Astrocyte (in vitro differentiated cells and primary cell): ENCODE results near the gene DFFB. TPM values are rescaled to one million over a fixed set of nuclear protein-coding genes. Genes with fewer than 3 reads are reported as not detected.

ENCODE experiments used
- DNase-seq: peaks from one replicate; pipeline ENCODE4 v3.0.0-alpha.2; 2010; ENCODE audit warnings: low read depth
- FAIRE-seq: peaks from 2 replicates; lab custom pipeline; 2011; peaks lifted over from hg19 to GRCh38; lab: Jason Lieb, UNC
- H2AFZ ChIP-seq: 2 replicates; pipeline ENCODE4 v1.6.0; 2012; ENCODE audit warnings: low read depth, low read length, inconsistent platforms
- H3K27ac ChIP-seq: 2 replicates; pipeline ENCODE4 v1.5.1; 2011; ENCODE audit warnings: low read depth, low read length, inconsistent platforms
- H3K27me3 ChIP-seq: 2 replicates; pipeline ENCODE4 v1.6.0; 2011; ENCODE audit warnings: low read length, inconsistent platforms; ENCODE audit not compliant: insufficient read depth
- H3K36me3 ChIP-seq: 2 replicates; pipeline ENCODE4 v1.5.1; 2011; ENCODE audit warnings: low read length, inconsistent platforms; ENCODE audit not compliant: insufficient read depth
- H3K4me1 ChIP-seq: 2 replicates; pipeline ENCODE4 v1.5.1; 2011; ENCODE audit warnings: low read length, inconsistent platforms; ENCODE audit not compliant: insufficient read depth
- H3K4me2 ChIP-seq: 2 replicates; pipeline ENCODE4 v1.6.0; 2012; ENCODE audit warnings: low read length, inconsistent platforms
- H3K4me3 ChIP-seq: 2 replicates; pipeline ENCODE4 v1.5.1; 2011; ENCODE audit warnings: low read depth, mild to moderate bottlenecking, low read length, inconsistent platforms; ENCODE audit not compliant: insufficient read depth
- H3K79me2 ChIP-seq: 2 replicates; pipeline ENCODE4 v1.6.0; 2012; ENCODE audit warnings: mild to moderate bottlenecking, low read length, inconsistent platforms; ENCODE audit not compliant: insufficient read depth
- H3K9ac ChIP-seq: 2 replicates; pipeline ENCODE4 v1.6.0; 2012; ENCODE audit warnings: mild to moderate bottlenecking, low read length, inconsistent platforms
- H3K9me3 ChIP-seq: 2 replicates; pipeline ENCODE4 v1.5.1; 2012; ENCODE audit warnings: low read depth, mild to moderate bottlenecking, low read length, inconsistent platforms; ENCODE audit not compliant: insufficient read depth
- H4K20me1 ChIP-seq: 2 replicates; pipeline ENCODE4 v1.6.0; 2012; ENCODE audit warnings: low read length, inconsistent platforms; ENCODE audit not compliant: insufficient read depth
- H3K27ac Mint-ChIP-seq: one replicate; pipeline ENCODE4 v1.8.0; 2021; ENCODE audit warnings: mild to moderate bottlenecking, mixed read lengths; ENCODE audit not compliant: unreplicated experiment
- H3K27me3 Mint-ChIP-seq: one replicate; pipeline ENCODE4 v1.8.0; 2021; ENCODE audit warnings: low read depth, mixed read lengths; ENCODE audit not compliant: unreplicated experiment
- H3K36me3 Mint-ChIP-seq: one replicate; pipeline ENCODE4 v1.8.0; 2021; ENCODE audit warnings: low read depth, mixed read lengths; ENCODE audit not compliant: unreplicated experiment
- H3K4me1 Mint-ChIP-seq: one replicate; pipeline ENCODE4 v1.8.0; 2021; ENCODE audit warnings: low read depth, mixed read lengths; ENCODE audit not compliant: unreplicated experiment
- H3K4me3 Mint-ChIP-seq: one replicate; pipeline ENCODE4 v1.8.0; 2021; ENCODE audit warnings: mild to moderate bottlenecking, moderate library complexity, mixed read lengths; ENCODE audit not compliant: unreplicated experiment
- H3K9me3 Mint-ChIP-seq: one replicate; pipeline ENCODE4 v1.8.0; 2021; ENCODE audit warnings: mild to moderate bottlenecking, mixed read lengths; ENCODE audit not compliant: unreplicated experiment
- EZH2 ChIP-seq: IDR thresholded peaks from 2 replicates; pipeline ENCODE4 v1.6.1; 2012; ENCODE audit warnings: mild to moderate bottlenecking, low read length, inconsistent platforms; ENCODE audit not compliant: insufficient read depth
- total RNA-seq: library from RNA; stranded (reverse); gene quantifications from 2 replicates; pipeline ENCODE4 v1.2.1, GENCODE V29; 2021
- TF ChIP-seq, protein P1 (sequence below): IDR thresholded peaks from 2 replicates; pipeline ENCODE4 v1.5.1; 2011; ENCODE audit warnings: low read depth, mild to moderate bottlenecking, inconsistent platforms, low read length, moderate library complexity; ENCODE audit not compliant: insufficient read depth

Gene DFFB
- total RNA-seq, 1 donor from 2014 or later = 7.4 TPM

DNA sequence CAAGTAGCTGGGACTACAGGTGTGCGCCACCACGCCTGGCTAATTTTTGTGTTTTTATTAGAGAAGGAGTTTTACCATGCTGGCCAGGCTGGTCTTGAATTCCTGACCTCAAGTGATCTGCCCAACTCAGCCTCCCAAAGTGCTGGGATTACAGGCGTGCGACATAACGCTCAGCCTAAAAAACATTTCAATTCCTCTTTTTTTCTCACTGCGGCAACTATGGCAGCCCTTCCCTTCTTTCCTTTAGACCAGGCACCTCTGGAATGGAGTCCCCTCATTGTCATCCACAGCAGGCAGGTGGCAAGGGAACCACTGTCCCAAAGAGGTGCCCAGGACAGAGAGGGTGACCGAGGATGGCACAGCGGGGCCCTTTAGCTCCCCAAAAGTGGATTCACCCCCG, 14.4 kb upstream of the DFFB start:
- H3K4me3 ChIP-seq = no peak overlapping the region
- H3K36me3 ChIP-seq = peaks cover 8% of the 10 kb centered on the region
- DNase-seq (no peak), FAIRE-seq (no peak)
- Mint-ChIP-seq H3K36me3 (peaks cover 19% of the 10 kb centered on the region), H3K27me3 (no peaks in the 10 kb centered on the region), H3K4me3 (no peak overlapping the region), H3K4me1 (no peaks in the 10 kb centered on the region), H3K27ac (no peak overlapping the region), H3K9me3 (no peaks in the 10 kb centered on the region)
- H3K79me2 ChIP-seq = no peaks in the 10 kb centered on the region
- no peak overlapping the region for H3K9ac ChIP-seq
- no peaks in the 10 kb centered on the region for H3K4me1 ChIP-seq
- no peak overlapping the region for H3K4me2 ChIP-seq
- H3K9me3 ChIP-seq = no peaks in the 10 kb centered on the region
- H3K27me3 ChIP-seq = no peaks in the 10 kb centered on the region
- no peaks in the 10 kb centered on the region for H4K20me1 ChIP-seq
- no peak overlapping the region for H3K27ac ChIP-seq
- H2AFZ ChIP-seq = no peak overlapping the region
- TF ChIP-seq EZH2 = no peak
- TF ChIP-seq, protein P1, sequence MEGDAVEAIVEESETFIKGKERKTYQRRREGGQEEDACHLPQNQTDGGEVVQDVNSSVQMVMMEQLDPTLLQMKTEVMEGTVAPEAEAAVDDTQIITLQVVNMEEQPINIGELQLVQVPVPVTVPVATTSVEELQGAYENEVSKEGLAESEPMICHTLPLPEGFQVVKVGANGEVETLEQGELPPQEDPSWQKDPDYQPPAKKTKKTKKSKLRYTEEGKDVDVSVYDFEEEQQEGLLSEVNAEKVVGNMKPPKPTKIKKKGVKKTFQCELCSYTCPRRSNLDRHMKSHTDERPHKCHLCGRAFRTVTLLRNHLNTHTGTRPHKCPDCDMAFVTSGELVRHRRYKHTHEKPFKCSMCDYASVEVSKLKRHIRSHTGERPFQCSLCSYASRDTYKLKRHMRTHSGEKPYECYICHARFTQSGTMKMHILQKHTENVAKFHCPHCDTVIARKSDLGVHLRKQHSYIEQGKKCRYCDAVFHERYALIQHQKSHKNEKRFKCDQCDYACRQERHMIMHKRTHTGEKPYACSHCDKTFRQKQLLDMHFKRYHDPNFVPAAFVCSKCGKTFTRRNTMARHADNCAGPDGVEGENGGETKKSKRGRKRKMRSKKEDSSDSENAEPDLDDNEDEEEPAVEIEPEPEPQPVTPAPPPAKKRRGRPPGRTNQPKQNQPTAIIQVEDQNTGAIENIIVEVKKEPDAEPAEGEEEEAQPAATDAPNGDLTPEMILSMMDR = no peak

DNA sequence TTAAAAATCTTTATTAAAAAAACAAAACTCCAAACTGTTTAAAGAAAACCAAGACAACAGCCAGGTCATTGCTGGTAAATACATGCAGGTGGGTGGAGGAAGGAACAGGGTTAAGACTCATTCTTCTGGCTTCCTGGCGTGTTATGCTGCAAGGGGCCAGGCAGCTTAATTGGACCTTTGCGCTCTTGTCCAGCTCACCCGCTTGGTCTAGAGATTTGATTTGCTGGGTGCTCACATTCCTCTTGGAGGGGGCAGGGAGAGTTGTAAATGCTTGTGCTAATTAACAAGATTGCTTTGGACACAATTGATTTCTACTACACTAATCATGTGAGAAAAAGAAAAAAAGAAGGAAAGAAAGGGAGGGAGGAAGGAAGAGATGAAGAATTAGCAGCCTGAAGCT, 10.7 kb upstream of the DFFB start:
- no peak for FAIRE-seq
- Histone ChIP-seq H3K9ac (no peak overlapping the region), H3K4me1 (no peaks in the 10 kb centered on the region), H3K4me2 (no peak overlapping the region), H3K27me3 (no peaks in the 10 kb centered on the region), H3K9me3 (no peaks in the 10 kb centered on the region), H4K20me1 (no peaks in the 10 kb centered on the region), H3K4me3 (no peak overlapping the region), H3K27ac (no peak overlapping the region), H3K36me3 (peaks cover 4% of the 10 kb centered on the region), H2AFZ (no peak overlapping the region), H3K79me2 (no peaks in the 10 kb centered on the region)
- Mint-ChIP-seq H3K4me3 (no peak overlapping the region), H3K27me3 (no peaks in the 10 kb centered on the region), H3K27ac (no peak overlapping the region), H3K36me3 (peaks cover 6% of the 10 kb centered on the region), H3K4me1 (no peaks in the 10 kb centered on the region), H3K9me3 (no peaks in the 10 kb centered on the region)
- no peak for TF ChIP-seq EZH2
- TF ChIP-seq, protein P1 = no peak
- DNase-seq = no peak

DNA sequence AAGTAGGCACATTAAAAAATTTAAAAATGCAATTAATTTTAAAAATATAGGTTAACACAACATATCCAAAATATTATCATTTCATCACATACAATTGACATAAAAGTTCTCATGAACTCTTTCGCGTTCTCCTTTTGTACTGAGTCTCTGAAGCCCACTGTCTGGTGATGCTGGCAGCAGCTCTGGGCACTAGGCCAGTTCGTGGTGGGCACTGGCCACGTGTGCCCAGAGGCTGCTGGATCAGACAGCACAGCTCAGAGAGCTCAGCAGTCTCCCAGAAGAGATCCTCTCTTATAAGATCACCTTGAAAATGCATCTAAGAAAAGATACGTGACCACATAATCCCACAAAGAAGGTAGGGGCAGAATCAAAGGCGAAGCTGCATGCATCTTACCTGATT, 10.2 kb upstream of the DFFB start:
- Mint-ChIP-seq H3K4me3 (no peak overlapping the region), H3K9me3 (no peaks in the 10 kb centered on the region), H3K27ac (no peak overlapping the region), H3K27me3 (no peaks in the 10 kb centered on the region), H3K4me1 (no peaks in the 10 kb centered on the region), H3K36me3 (peaks cover 6% of the 10 kb centered on the region)
- Histone ChIP-seq H3K36me3 (peaks cover 4% of the 10 kb centered on the region), H3K27me3 (no peaks in the 10 kb centered on the region), H3K4me2 (no peak overlapping the region), H3K4me1 (no peaks in the 10 kb centered on the region), H3K27ac (no peak overlapping the region), H2AFZ (no peak overlapping the region), H3K4me3 (no peak overlapping the region), H3K9ac (no peak overlapping the region), H3K9me3 (no peaks in the 10 kb centered on the region), H4K20me1 (no peaks in the 10 kb centered on the region), H3K79me2 (peaks cover under 1% of the 10 kb centered on the region)
- FAIRE-seq = no peak
- no peak for TF ChIP-seq EZH2
- TF ChIP-seq, protein P1 = no peak
- DNase-seq = no peak
